Adrenal gland (tissue), 5 donors: Measurements from ENCODE around the gene OXSR1.
"Not testable (repeated sequence)": the region's sequence is repeated elsewhere in the genome, so short reads cannot be mapped to it uniquely, and the experiment has no call there.

Experiments
- POLR2A ChIP-seq, 2 donors: fragments of 450-650 bp; IDR thresholded peaks; one replicate each; pipeline ENCODE4 v1.6.1; 2017; ENCODE audit warnings: antibody characterized with exemption in 2 of 2, mild to moderate bottlenecking in 2 of 2, moderate library complexity in 1 of 2
- TF ChIP-seq, protein P1 (sequence below), 6 experiments: fragments of 450-650 bp in 4 of 6; fragments of 200-600 bp in 2 of 6; sonication (generic) in 1 of 6; IDR thresholded peaks; 1 replicate in 5 of 6; 2 replicates in 1 of 6; pipeline versions ENCODE4 v1.5.1 to v1.8.0; 2016 to 2021; ENCODE audit warnings: antibody characterized with exemption in 6 of 6, mild to moderate bottlenecking in 2 of 6, moderate library complexity in 1 of 6
- donor health status: DM: no; HTN: no; CAD: no.

DNA sequence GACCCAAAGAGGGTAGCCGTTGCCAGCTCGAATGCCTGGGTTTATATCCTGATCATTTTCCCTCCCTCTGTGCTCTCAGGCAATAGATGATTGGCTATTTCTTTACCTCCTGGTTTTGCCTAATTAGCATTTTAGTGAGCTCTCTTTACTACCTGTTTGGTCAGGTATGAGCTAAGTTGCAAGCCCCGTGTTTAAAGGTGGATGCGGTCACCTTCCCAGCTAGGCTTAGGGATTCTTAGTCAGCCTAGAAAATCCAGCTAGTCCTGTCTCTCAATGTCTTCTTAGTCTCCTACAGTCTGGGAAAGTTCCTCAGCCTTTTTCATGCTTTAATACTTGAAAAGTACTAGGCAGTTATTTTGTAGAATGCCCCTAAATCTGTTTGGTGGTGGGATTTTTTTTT is 131.7 kb downstream of the OXSR1 start:
- TF ChIP-seq, protein P1, sequence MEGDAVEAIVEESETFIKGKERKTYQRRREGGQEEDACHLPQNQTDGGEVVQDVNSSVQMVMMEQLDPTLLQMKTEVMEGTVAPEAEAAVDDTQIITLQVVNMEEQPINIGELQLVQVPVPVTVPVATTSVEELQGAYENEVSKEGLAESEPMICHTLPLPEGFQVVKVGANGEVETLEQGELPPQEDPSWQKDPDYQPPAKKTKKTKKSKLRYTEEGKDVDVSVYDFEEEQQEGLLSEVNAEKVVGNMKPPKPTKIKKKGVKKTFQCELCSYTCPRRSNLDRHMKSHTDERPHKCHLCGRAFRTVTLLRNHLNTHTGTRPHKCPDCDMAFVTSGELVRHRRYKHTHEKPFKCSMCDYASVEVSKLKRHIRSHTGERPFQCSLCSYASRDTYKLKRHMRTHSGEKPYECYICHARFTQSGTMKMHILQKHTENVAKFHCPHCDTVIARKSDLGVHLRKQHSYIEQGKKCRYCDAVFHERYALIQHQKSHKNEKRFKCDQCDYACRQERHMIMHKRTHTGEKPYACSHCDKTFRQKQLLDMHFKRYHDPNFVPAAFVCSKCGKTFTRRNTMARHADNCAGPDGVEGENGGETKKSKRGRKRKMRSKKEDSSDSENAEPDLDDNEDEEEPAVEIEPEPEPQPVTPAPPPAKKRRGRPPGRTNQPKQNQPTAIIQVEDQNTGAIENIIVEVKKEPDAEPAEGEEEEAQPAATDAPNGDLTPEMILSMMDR (IDR thresholded peaks at IDR 0.05), result not testable (repeated sequence)
- not testable (repeated sequence) for TF ChIP-seq POLR2A (IDR thresholded peaks at IDR 0.05)
